ENCODE data around the gene SMAP2.

SMAP2 gene

GRCh38 chr1:40390857-40391256 lies 17.3 kb downstream of the SMAP2 start:
- DNase-seq (ENCODE audit: low read depth in 2 of 2), result no peak

GRCh38 chr1:40391688-40392145 lies 18.2 kb downstream of the SMAP2 start:
- no peak for DNase-seq (ENCODE audit: low read depth in 2 of 2)

- DNase-seq (ENCODE audit: low read depth in 2 of 2), result no peak
Measured at GRCh38 chr1:40392221-40392620, 18.7 kb downstream of the SMAP2 start.

- DNase-seq (ENCODE audit: low read depth in 2 of 2), result no peak
Measured at GRCh38 chr1:40393173-40393572, 19.6 kb downstream of the SMAP2 start.

GRCh38 chr1:40394491-40395172 lies 21.1 kb downstream of the SMAP2 start:
- DNase-seq (ENCODE audit: low read depth in 2 of 2), result no peak

- no peak for DNase-seq (ENCODE audit: low read depth in 2 of 2)
Measured at GRCh38 chr1:40395190-40396175, 22.0 kb downstream of the SMAP2 start.

- DNase-seq (ENCODE audit: low read depth in 2 of 2), result no peak
Measured at GRCh38 chr1:40396420-40396819, 22.9 kb downstream of the SMAP2 start.

GRCh38 chr1:40397258-40397657 lies 23.7 kb downstream of the SMAP2 start:
- no peak for DNase-seq (ENCODE audit: low read depth in 2 of 2)

GRCh38 chr1:40399984-40400704 lies 26.6 kb downstream of the SMAP2 start:
- no peak for DNase-seq (ENCODE audit: low read depth in 2 of 2)

- DNase-seq (ENCODE audit: low read depth in 2 of 2), result no peak
Measured at GRCh38 chr1:40401473-40402201, 28.1 kb downstream of the SMAP2 start.

- DNase-seq (ENCODE audit: low read depth in 2 of 2), result no peak
Measured at GRCh38 chr1:40404670-40405462, 31.3 kb downstream of the SMAP2 start.

- no peak for DNase-seq (ENCODE audit: low read depth in 2 of 2)
Measured at GRCh38 chr1:40405812-40406211, 32.3 kb downstream of the SMAP2 start.

GRCh38 chr1:40407453-40407852 lies 33.9 kb downstream of the SMAP2 start:
- DNase-seq (ENCODE audit: low read depth in 2 of 2), result no peak

- DNase-seq (ENCODE audit: low read depth in 2 of 2), result no peak
Measured at GRCh38 chr1:40409467-40409866, 35.9 kb downstream of the SMAP2 start.

- no peak for DNase-seq (ENCODE audit: low read depth in 2 of 2)
Measured at GRCh38 chr1:40411294-40411693, 37.8 kb downstream of the SMAP2 start.

GRCh38 chr1:40411843-40412242 lies 38.3 kb downstream of the SMAP2 start:
- no peak for DNase-seq (ENCODE audit: low read depth in 2 of 2)

- no peak for DNase-seq (ENCODE audit: low read depth in 2 of 2)
Measured at GRCh38 chr1:40413527-40414252, 40.2 kb downstream of the SMAP2 start.

- no peak for DNase-seq (ENCODE audit: low read depth in 2 of 2)
Measured at GRCh38 chr1:40414331-40414730, 40.8 kb downstream of the SMAP2 start.

- DNase-seq (ENCODE audit: low read depth in 2 of 2), result no peak
Measured at GRCh38 chr1:40416709-40417108, 43.2 kb downstream of the SMAP2 start.
